Activated CD4-positive, alpha-beta T cell treated with anti-CD3 and anti-CD28 coated beads, Interleukin-2, amount 10 ng/mL, durations not matched to agents 7 days and 5 days (primary cell): ENCODE results near the gene SMAD3. TPM values are rescaled to one million over a fixed set of nuclear protein-coding genes. Genes with fewer than 3 reads are reported as not detected.

Experiments used
- CTCF ChIA-PET: fragments of 350-600 bp; sonication (Branson Sonifier 250); formaldehyde crosslinking; loops from one replicate; lab custom pipeline; 2021; ENCODE audit warnings: antibody characterized with exemption; lab: Charles Lee
- POLR2A ChIA-PET: fragments of 350-600 bp; sonication (Branson Sonifier 250); formaldehyde crosslinking; loops from one replicate; lab custom pipeline; 2021; ENCODE audit warnings: antibody characterized with exemption; lab: Charles Lee
- DNase-seq: peaks from one replicate; pipeline ENCODE4 v3.0.0-alpha.2; 2020
- H3K27ac Mint-ChIP-seq: one replicate; pipeline ENCODE4 v1.8.0; 2021; ENCODE audit warnings: mild to moderate bottlenecking, moderate library complexity, mixed read lengths
- H3K27me3 Mint-ChIP-seq: one replicate; pipeline ENCODE4 v1.8.0; 2021; ENCODE audit warnings: mixed read lengths
- H3K36me3 Mint-ChIP-seq: one replicate; pipeline ENCODE4 v1.8.0; 2021; ENCODE audit warnings: low read depth, mixed read lengths
- H3K4me1 Mint-ChIP-seq: one replicate; pipeline ENCODE4 v1.8.0; 2021; ENCODE audit warnings: mixed read lengths
- H3K4me3 Mint-ChIP-seq: one replicate; pipeline ENCODE4 v1.8.0; 2021; ENCODE audit warnings: mild to moderate bottlenecking, moderate library complexity, mixed read lengths
- H3K9me3 Mint-ChIP-seq: one replicate; pipeline ENCODE4 v1.8.0; 2021; ENCODE audit warnings: mixed read lengths
- total RNA-seq, 2 experiments: library from RNA; stranded (reverse); gene quantifications; one replicate each; pipeline ENCODE4 v1.2.3, GENCODE V29; 2021

SMAD3 gene
- total RNA-seq, 2 experiments from 2014 or later = 81.6 to 83.9 TPM

GRCh38 chr15:67080900-67081431 is 15.6 kb downstream of the SMAD3 start:
- peak; percentile 44 for DNase-seq
- POLR2A ChIA-PET = interaction anchor here (0.6 kb wide), 1 partner anchor 18 kb away, joined by 3 read pairs; no protein-coding TSS in a partner anchor
- Mint-ChIP-seq H3K9me3 (peaks cover 9% of the 10 kb centered on the region), H3K4me1 (peaks cover 96% of the 10 kb centered on the region), H3K36me3 (peaks cover 87% of the 10 kb centered on the region), H3K27ac (peak overlapping the region; percentile 92), H3K27me3 (no peaks in the 10 kb centered on the region), H3K4me3 (no peak overlapping the region)
- CTCF ChIA-PET = interaction anchor here (0.7 to 2.2 kb wide), 7 partner anchors 9 to 137 kb away, joined by 3 to 6 read pairs (median 3); no protein-coding TSS in a partner anchor

GRCh38 chr15:67082007-67082536 is 16.7 kb downstream of the SMAD3 start:
- Mint-ChIP-seq H3K27me3 (no peaks in the 10 kb centered on the region), H3K27ac (peak overlapping the region; percentile 92), H3K4me3 (peak overlapping the region; percentile 69), H3K9me3 (peaks cover 9% of the 10 kb centered on the region), H3K4me1 (peaks cover 96% of the 10 kb centered on the region), H3K36me3 (peaks cover 85% of the 10 kb centered on the region)
- DNase-seq = peak; percentile 86
- CTCF ChIA-PET = interaction anchor here (1.2 to 2.2 kb wide), 7 partner anchors 10 to 138 kb away, joined by 3 to 6 read pairs (median 3); no protein-coding TSS in a partner anchor
- POLR2A ChIA-PET = interaction anchor here (1.0 kb wide), 1 partner anchor 9 kb away, joined by 4 read pairs; no protein-coding TSS in a partner anchor

DNA sequence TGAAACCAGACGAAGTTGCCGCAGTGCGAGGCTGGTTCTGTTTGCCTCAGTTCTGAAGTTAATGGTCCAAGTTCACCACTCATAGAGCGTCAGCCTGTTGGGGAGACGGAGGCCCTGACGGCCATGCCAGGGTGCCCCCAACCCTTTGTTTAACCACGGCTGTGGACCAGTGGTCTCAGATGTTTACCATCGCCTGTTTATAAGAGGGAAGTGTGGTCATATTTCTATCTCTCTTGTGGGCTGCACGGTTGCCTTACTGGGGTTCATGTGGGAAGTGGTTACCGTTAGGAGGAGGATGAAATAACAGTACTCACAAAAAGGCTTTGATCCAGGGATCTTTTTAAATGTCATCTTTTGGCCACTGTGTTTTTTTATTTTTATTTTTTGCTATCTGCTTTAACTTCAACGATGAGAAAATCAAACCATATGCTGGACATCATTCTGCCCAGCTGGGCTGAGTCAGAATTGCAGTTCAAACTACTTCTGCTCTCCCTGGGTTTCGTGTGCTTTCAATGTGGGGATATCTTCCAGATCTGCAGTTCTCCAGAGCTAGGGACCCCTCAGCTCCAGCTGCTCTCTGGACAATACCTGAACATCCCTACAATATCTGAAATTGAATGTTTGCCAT is 17.8 kb downstream of the SMAD3 start:
- POLR2A ChIA-PET = interaction anchor here (1.0 kb wide), 2 partner anchors 10 to 14 kb away, joined by 4 to 8 read pairs; no protein-coding TSS in a partner anchor
- H3K36me3 Mint-ChIP-seq = peaks cover 85% of the 10 kb centered on the region
- CTCF ChIA-PET = interaction anchor here (0.7 to 2.0 kb wide), 7 partner anchors 9 to 34 kb away, joined by 3 to 8 read pairs (median 3); no protein-coding TSS in a partner anchor
- peak overlapping the region; percentile 69 for H3K4me3 Mint-ChIP-seq
- H3K27ac Mint-ChIP-seq = peak overlapping the region; percentile 92
- H3K9me3 Mint-ChIP-seq = peaks cover 9% of the 10 kb centered on the region
- H3K27me3 Mint-ChIP-seq = no peaks in the 10 kb centered on the region
- peak; percentile 59 for DNase-seq
- H3K4me1 Mint-ChIP-seq = peaks cover 96% of the 10 kb centered on the region

DNA sequence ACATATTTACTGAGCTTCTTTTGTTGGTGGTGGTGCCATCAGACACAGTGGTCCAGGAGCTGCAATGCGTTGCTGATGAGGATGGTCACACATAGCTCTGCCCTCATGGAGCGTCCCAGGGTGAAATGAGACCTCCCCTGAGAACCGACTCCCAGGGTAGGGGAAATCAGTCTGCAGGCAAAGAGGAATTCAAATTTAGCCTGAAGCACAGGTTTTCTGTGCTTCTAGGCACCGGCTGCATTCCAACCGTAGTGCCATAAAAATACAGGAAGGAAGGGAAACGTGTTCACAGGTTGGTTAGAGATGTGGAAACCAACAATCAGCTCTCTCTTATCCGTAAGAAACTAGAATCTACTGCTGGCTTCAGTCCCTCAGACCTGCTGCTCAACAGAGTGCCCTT is 19.2 kb downstream of the SMAD3 start:
- CTCF ChIA-PET = interaction anchor here (0.6 to 2.0 kb wide), 4 partner anchors 12 to 1042 kb away, joined by 3 to 8 read pairs (median 4); no protein-coding TSS in a partner anchor
- peak overlapping the region; percentile 92 for H3K27ac Mint-ChIP-seq
- POLR2A ChIA-PET = no interaction called here

DNA sequence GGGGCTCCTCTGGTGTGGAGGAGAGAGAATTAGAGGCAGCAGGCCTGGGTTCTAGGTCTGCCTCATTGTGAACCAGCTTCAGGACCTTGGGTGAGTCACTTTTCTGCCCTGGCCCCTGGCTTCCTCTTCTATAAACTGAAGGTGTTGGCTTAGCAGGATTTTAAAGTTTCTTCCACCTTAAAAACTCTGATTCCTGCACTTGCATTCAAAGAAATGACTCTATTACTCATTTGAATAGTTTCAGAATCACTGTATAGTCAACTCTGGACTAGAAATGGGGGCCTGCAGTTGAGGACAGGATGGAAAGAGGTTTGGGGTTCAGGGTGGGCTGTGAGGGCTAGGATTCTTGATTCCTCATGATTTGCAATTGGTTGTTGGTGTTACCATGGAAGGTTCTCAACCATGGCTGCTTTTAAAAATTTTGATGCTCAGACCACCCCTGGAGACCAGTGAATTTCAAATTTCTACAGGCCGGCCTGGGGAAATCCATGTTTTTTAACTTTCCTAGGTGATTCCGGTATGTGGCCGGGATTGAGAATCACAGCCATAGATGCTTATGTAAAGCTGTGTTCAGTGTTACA is 19.9 kb downstream of the SMAD3 start:
- ChIA-PET POLR2A (interaction anchor here (0.7 kb wide), 1 partner anchor 64 kb away, joined by 5 read pairs; no protein-coding TSS in a partner anchor), CTCF (interaction anchor here (0.5 to 2.9 kb wide), 8 partner anchors 9 to 601 kb away, joined by 3 to 10 read pairs (median 4); no protein-coding TSS in a partner anchor)
- Mint-ChIP-seq H3K36me3 (peaks cover 68% of the 10 kb centered on the region), H3K4me1 (peaks cover 96% of the 10 kb centered on the region), H3K4me3 (peak overlapping the region; percentile 69), H3K9me3 (peaks cover 9% of the 10 kb centered on the region), H3K27me3 (no peaks in the 10 kb centered on the region), H3K27ac (peak overlapping the region; percentile 92)
- DNase-seq = peak; percentile 50

More for the DNA sequence above, 19.2 kb downstream of the SMAD3 start:
- peaks cover 96% of the 10 kb centered on the region for H3K4me1 Mint-ChIP-seq
- no peak for DNase-seq
- H3K36me3 Mint-ChIP-seq = peaks cover 76% of the 10 kb centered on the region
- H3K9me3 Mint-ChIP-seq = peaks cover 9% of the 10 kb centered on the region
- no peaks in the 10 kb centered on the region for H3K27me3 Mint-ChIP-seq
- H3K4me3 Mint-ChIP-seq = peak overlapping the region; percentile 69

GRCh38 chr15:67085818-67086636 is 20.6 kb downstream of the SMAD3 start:
- Mint-ChIP-seq H3K4me1 (peaks cover 96% of the 10 kb centered on the region), H3K27me3 (no peaks in the 10 kb centered on the region), H3K27ac (peak overlapping the region; percentile 92), H3K36me3 (peaks cover 66% of the 10 kb centered on the region), H3K4me3 (peak overlapping the region; percentile 27), H3K9me3 (peaks cover 9% of the 10 kb centered on the region)
- CTCF ChIA-PET = interaction anchor here (0.5 to 2.9 kb wide), 9 partner anchors 10 to 602 kb away, joined by 3 to 10 read pairs (median 3); partner anchors contain the start of gene SMAD3
- POLR2A ChIA-PET = interaction anchor here (0.7 kb wide), 1 partner anchor 63 kb away, joined by 5 read pairs; no protein-coding TSS in a partner anchor
- peak; percentile 39 for DNase-seq

- Mint-ChIP-seq H3K27me3 (no peaks in the 10 kb centered on the region), H3K4me3 (no peak overlapping the region), H3K27ac (peak overlapping the region; percentile 92), H3K9me3 (peaks cover 5% of the 10 kb centered on the region), H3K36me3 (peaks cover 61% of the 10 kb centered on the region), H3K4me1 (peaks cover 96% of the 10 kb centered on the region)
- POLR2A ChIA-PET = no interaction called here
- CTCF ChIA-PET = interaction anchor here (0.6 to 2.9 kb wide), 7 partner anchors 10 to 152 kb away, joined by 3 to 10 read pairs (median 4); partner anchors contain the start of gene SMAD3
- no peak for DNase-seq
Measured at GRCh38 chr15:67086637-67086914, 21.2 kb downstream of the SMAD3 start.

DNA sequence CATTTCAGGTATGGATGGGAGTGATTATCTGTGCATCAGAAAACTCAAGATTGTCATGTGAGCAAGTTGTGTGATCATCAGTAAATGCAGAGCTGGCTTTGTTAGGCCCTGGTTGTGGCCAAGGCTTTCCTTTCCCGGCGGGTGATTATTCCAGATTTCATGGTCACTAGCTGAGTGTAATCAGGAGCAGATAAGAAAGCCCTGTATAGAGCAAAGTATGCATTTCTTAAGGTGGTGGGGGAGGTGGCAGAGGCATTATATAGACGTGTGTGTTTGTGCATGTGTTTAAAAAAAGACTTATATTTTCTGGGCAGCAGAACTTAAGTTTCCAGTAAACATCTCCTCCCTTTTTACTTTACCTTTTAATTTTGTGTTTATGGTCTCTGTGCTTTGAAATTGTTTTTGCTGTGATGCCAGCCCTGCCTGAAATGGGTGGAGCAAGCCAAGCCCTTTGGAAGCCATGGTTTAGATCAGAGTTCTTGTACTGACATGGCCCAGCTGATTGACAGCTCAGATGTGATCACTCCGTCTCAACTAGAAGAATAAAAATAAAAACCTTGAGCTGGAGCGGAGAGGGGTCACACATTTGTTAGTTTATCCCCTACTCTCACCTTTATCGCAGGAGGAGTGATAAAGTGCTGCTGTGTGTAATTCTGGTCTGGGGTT is 22.2 kb downstream of the SMAD3 start:
- Mint-ChIP-seq H3K27ac (peak overlapping the region; percentile 51), H3K4me3 (peak overlapping the region; percentile 32), H3K27me3 (no peaks in the 10 kb centered on the region), H3K36me3 (peaks cover 56% of the 10 kb centered on the region), H3K4me1 (peaks cover 96% of the 10 kb centered on the region), H3K9me3 (no peaks in the 10 kb centered on the region)
- ChIA-PET CTCF (interaction anchor here (2.4 to 2.9 kb wide), 2 partner anchors 9 to 14 kb away, joined by 6 to 10 read pairs; no protein-coding TSS in a partner anchor), POLR2A (no interaction called here)
- no peak for DNase-seq

GRCh38 chr15:67089217-67090193 is 24.1 kb downstream of the SMAD3 start:
- no peaks in the 10 kb centered on the region for H3K27me3 Mint-ChIP-seq

GRCh38 chr15:67090297-67091070 is 25.1 kb downstream of the SMAD3 start:
- Mint-ChIP-seq H3K9me3 (no peaks in the 10 kb centered on the region), H3K4me1 (peaks cover 97% of the 10 kb centered on the region), H3K36me3 (peaks cover 62% of the 10 kb centered on the region), H3K27ac (peak overlapping the region; percentile 79), H3K4me3 (peak overlapping the region; percentile 52), H3K27me3 (no peaks in the 10 kb centered on the region)
- CTCF ChIA-PET = interaction anchor here (0.6 to 1.6 kb wide), 6 partner anchors 9 to 172 kb away, joined by 3 to 4 read pairs (median 3); no protein-coding TSS in a partner anchor
- no peak for DNase-seq
- POLR2A ChIA-PET = no interaction called here

More at GRCh38 chr15:67089217-67090193, 24.1 kb downstream of the SMAD3 start:
- Mint-ChIP-seq H3K4me3 (no peak overlapping the region), H3K4me1 (peaks cover 97% of the 10 kb centered on the region), H3K9me3 (no peaks in the 10 kb centered on the region), H3K27ac (no peak overlapping the region), H3K36me3 (peaks cover 61% of the 10 kb centered on the region)
- ChIA-PET CTCF (interaction anchor here (0.6 to 1.6 kb wide), 7 partner anchors 8 to 173 kb away, joined by 3 to 4 read pairs (median 3); no protein-coding TSS in a partner anchor), POLR2A (no interaction called here)
- DNase-seq = no peak
